Neural progenitor cell (in vitro differentiated cells): ENCODE data around the gene PCBD2. TPM values are rescaled to one million over a fixed set of nuclear protein-coding genes. Genes with fewer than 3 reads are reported as not detected.
A peak's percentile ranks its signal among the peaks of the same experiment; 100 is the strongest.

ENCODE experiments used
- DNase-seq: peaks from one replicate; pipeline ENCODE4 v3.0.0-alpha.2; 2016; ENCODE audit warnings: low spot score
- H2AFZ ChIP-seq: fragments of 200-600 bp; sonication (generic); replicated peaks from 2 replicates; pipeline ENCODE4 v1.6.1; 2016; ENCODE audit warnings: antibody characterized with exemption
- H3F3A ChIP-seq: fragments of 200-600 bp; sonication (generic); 2 replicates; pipeline ENCODE4 v1.6.1; 2016; ENCODE audit warnings: antibody characterized with exemption, low read depth
- H3K27ac ChIP-seq: fragments of 200-600 bp; sonication (generic); 2 replicates; pipeline ENCODE4 v1.5.1; 2016; ENCODE audit warnings: mild to moderate bottlenecking
- H3K27me3 ChIP-seq: fragments of 200-600 bp; sonication (generic); 2 replicates; pipeline ENCODE4 v1.6.1; 2016; ENCODE audit warnings: mild to moderate bottlenecking, moderate library complexity
- H3K36me3 ChIP-seq: fragments of 200-600 bp; sonication (generic); 2 replicates; pipeline ENCODE4 v1.5.1; 2016
- H3K4me1 ChIP-seq: fragments of 200-600 bp; sonication (generic); 2 replicates; pipeline ENCODE4 v1.6.1; 2016; ENCODE audit warnings: mixed run types
- H3K4me2 ChIP-seq: fragments of 200-600 bp; sonication (generic); 2 replicates; pipeline ENCODE4 v1.6.1; 2016
- H3K4me3 ChIP-seq: fragments of 200-600 bp; sonication (generic); 2 replicates; pipeline ENCODE4 v1.5.1; 2016
- H3K79me2 ChIP-seq: fragments of 200-600 bp; sonication (generic); 2 replicates; pipeline ENCODE4 v1.6.1; 2016; ENCODE audit warnings: low read depth
- H3K9ac ChIP-seq: fragments of 200-600 bp; sonication (generic); 2 replicates; pipeline ENCODE4 v1.6.1; 2016
- H3K9me3 ChIP-seq: fragments of 200-600 bp; sonication (generic); 2 replicates; pipeline ENCODE4 v1.5.1; 2016; ENCODE audit warnings: low read depth
- H4K20me1 ChIP-seq: fragments of 200-600 bp; sonication (generic); 2 replicates; pipeline ENCODE4 v1.6.1; 2016; ENCODE audit warnings: low read depth
- H3K27ac Mint-ChIP-seq: 3 replicates; pipeline ENCODE4 v1.8.0; 2021; ENCODE audit warnings: mixed read lengths
- H3K27me3 Mint-ChIP-seq: 2 replicates; pipeline ENCODE4 v1.8.0; 2022; ENCODE audit warnings: low read depth, mild to moderate bottlenecking, inconsistent platforms, moderate library complexity, mixed read lengths; ENCODE audit not compliant: insufficient read depth
- H3K36me3 Mint-ChIP-seq: 3 replicates; pipeline ENCODE4 v1.8.0; 2021; ENCODE audit warnings: mixed read lengths
- H3K4me1 Mint-ChIP-seq: 3 replicates; pipeline ENCODE4 v1.8.0; 2021; ENCODE audit warnings: mixed read lengths
- H3K4me3 Mint-ChIP-seq: 3 replicates; pipeline ENCODE4 v1.8.0; 2021; ENCODE audit warnings: mild to moderate bottlenecking, moderate library complexity, mixed read lengths
- H3K9me3 Mint-ChIP-seq: 3 replicates; pipeline ENCODE4 v1.8.0; 2020; ENCODE audit warnings: mixed read lengths
- CTCF ChIP-seq: fragments of 200-600 bp; sonication (generic); IDR thresholded peaks from 2 replicates; pipeline ENCODE4 v1.5.1; 2017; ENCODE audit warnings: antibody characterized with exemption, mild to moderate bottlenecking
- EZH2 ChIP-seq: fragments of 200-600 bp; sonication (generic); IDR thresholded peaks from 2 replicates; pipeline ENCODE4 v1.6.1; 2017; ENCODE audit warnings: antibody characterized with exemption, mild to moderate bottlenecking, moderate library complexity
- EZH2phosphoT487 ChIP-seq: fragments of 200-600 bp; sonication (generic); IDR thresholded peaks from 2 replicates; pipeline ENCODE4 v1.6.1; 2017; ENCODE audit warnings: antibody characterized with exemption
- microRNA counts: library from miRNA; unstranded; fragments of <30 nt; microRNA quantifications from one replicate; lab custom pipeline; 2016
- microRNA-seq: library from miRNA; unstranded; fragments of <30 nt; microRNA quantifications from one replicate; pipeline ENCODE4, GENCODE V29; 2016
- small RNA-seq: library from RNA; depleted of rRNA; stranded (forward); fragments of <200 nt; gene quantifications from one replicate; pipeline ENCODE3, GENCODE V24; 2015
- total RNA-seq: library from RNA; depleted of rRNA; stranded (reverse); fragments of >200 nt; gene quantifications from 2 replicates; pipeline ENCODE4 v1.2.3, GENCODE V29; 2015; ENCODE audit warnings: low replicate concordance

PCBD2 gene
- total RNA-seq, 1 donor from 2014 or later = 5.0 TPM

DNA sequence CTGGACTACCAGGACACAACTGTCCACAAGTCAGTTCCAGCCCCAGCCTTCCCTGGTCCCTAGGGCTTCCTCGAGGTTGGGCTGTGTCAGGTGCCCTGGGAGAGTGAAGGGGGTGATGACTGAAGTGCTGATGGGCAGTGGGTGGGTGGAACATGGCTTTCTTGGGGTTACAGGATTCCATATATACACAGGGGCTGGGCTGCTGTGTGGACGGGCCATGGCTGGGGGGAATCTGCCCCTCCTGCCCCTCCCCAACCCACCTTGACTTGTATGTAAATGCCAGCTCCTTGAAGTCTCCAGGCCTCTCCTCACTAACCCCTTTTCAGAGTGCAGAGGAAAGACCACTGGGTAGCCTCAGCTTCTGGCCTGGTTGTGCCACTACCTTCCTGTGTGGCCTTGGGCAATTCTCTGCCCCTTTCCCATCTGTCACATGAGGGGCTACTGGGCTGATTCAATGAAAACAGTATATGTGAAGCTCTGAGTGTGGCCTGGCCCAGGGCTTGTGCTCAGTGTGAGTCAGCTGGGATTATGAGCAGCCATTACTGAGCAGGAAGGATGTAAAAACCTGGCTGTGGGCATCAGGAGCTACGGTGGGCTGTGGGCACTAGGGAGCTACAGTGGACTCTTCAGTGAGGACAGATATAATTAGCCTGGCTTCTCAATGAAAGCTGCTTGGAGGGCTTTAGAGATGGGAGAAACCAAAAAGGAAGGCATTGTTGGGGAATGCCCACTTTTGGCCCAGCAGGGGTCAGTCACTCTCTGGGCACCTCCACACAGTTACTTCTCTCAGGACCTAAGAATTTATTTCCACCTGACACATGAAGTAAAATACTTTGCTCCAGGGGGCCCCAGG lies 105.8 kb downstream of the PCBD2 start:
- Histone ChIP-seq H3K9me3 (no peaks in the 10 kb centered on the region), H3K4me2 (no peak overlapping the region), H3F3A (no peaks in the 10 kb centered on the region), H3K27me3 (no peaks in the 10 kb centered on the region), H3K79me2 (no peaks in the 10 kb centered on the region), H3K4me3 (no peak overlapping the region), H3K27ac (no peak overlapping the region), H3K9ac (no peak overlapping the region), H3K36me3 (no peaks in the 10 kb centered on the region), H4K20me1 (no peaks in the 10 kb centered on the region), H2AFZ (no peak overlapping the region), H3K4me1 (no peaks in the 10 kb centered on the region)
- TF ChIP-seq EZH2phosphoT487 (no peak), CTCF (no peak)
- no peaks in the 10 kb centered on the region for H3K9me3 Mint-ChIP-seq
- no peak overlapping the region for H3K27ac Mint-ChIP-seq
- no peak for DNase-seq
- H3K36me3 Mint-ChIP-seq = no peaks in the 10 kb centered on the region
- no peaks in the 10 kb centered on the region for H3K4me1 Mint-ChIP-seq
- H3K4me3 Mint-ChIP-seq = no peak overlapping the region
- H3K27me3 Mint-ChIP-seq = peaks cover 2% of the 10 kb centered on the region

DNA sequence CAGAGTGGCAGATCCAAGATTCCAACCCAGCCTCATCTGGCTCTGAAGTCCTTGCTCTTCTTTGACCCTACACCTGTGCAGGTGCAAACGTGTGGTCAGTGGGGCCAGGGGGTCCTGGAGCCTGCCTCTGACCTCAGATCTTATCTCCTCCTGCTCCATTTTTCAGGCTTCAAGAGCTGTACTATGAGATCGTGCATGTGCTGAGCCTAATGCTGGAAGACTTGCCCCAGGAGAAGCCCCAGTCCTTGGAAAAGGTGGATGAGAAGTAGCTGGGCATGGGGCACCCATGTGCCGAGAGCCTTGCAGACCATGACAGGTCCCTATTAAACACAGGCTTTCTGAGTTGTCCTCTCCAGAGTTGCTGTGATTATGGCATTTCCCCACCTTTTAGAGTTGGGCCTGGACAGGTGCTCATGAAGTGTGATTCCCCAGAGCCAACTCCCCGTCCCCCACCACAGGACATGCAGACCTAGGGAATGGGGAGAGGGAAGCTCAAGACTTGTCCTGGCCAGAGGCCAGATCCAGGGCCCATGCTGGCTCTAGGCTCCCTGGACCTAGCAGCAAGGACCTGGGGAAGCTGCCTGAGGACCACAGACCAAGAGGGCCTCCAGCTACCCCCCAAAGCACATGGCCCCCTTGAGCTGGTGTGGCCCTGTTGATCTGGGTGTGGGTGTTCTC lies 106.6 kb downstream of the PCBD2 start:
- no peak for DNase-seq
- Histone ChIP-seq H3K27me3 (no peaks in the 10 kb centered on the region), H4K20me1 (no peaks in the 10 kb centered on the region), H3K4me1 (no peaks in the 10 kb centered on the region), H3K9ac (no peak overlapping the region), H3K4me2 (no peak overlapping the region), H3K27ac (no peak overlapping the region), H3K36me3 (no peaks in the 10 kb centered on the region), H3F3A (no peaks in the 10 kb centered on the region), H3K9me3 (no peaks in the 10 kb centered on the region), H3K4me3 (no peak overlapping the region), H2AFZ (no peak overlapping the region), H3K79me2 (no peaks in the 10 kb centered on the region)
- H3K9me3 Mint-ChIP-seq = no peaks in the 10 kb centered on the region
- peaks cover 2% of the 10 kb centered on the region for H3K27me3 Mint-ChIP-seq
- H3K4me1 Mint-ChIP-seq = no peaks in the 10 kb centered on the region
- TF ChIP-seq EZH2phosphoT487 (no peak), CTCF (no peak), EZH2 (no peak)
- no peak overlapping the region for H3K27ac Mint-ChIP-seq
- H3K36me3 Mint-ChIP-seq = no peaks in the 10 kb centered on the region
- no peak overlapping the region for H3K4me3 Mint-ChIP-seq

DNA sequence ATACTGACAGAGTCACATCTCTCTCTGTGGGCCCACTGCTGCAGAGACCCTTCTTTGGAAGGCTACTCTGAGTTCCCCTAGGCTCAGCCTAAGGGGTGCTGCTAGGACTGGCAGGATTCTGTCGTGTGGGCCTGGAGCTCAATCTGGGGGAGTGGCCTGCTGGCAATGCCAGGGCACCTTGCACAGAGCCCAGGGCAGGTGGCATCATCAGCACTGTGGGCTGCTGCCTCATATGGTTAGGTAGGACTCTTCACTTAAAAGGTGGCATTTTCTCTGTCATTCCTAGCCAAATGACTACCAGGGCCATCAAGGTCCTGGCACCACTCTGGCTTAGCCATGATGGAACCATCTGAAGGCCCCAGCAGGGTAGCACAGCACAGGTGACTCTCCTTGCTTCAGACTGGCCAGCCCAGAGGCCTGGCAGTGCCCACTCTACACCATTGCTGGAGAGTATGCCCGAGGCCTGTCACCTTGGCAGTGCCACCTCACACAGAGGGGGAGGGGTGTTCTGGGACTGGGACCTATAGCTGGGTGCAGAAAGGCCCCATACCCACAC lies 107.2 kb downstream of the PCBD2 start:
- H3K4me2 ChIP-seq = no peak overlapping the region
- H3F3A ChIP-seq = no peaks in the 10 kb centered on the region
- no peak overlapping the region for H3K4me3 ChIP-seq
- Mint-ChIP-seq H3K27ac (no peak overlapping the region), H3K36me3 (no peaks in the 10 kb centered on the region), H3K27me3 (peaks cover 2% of the 10 kb centered on the region), H3K9me3 (no peaks in the 10 kb centered on the region), H3K4me1 (no peaks in the 10 kb centered on the region), H3K4me3 (no peak overlapping the region)
- no peaks in the 10 kb centered on the region for H4K20me1 ChIP-seq
- H2AFZ ChIP-seq = no peak overlapping the region
- no peaks in the 10 kb centered on the region for H3K4me1 ChIP-seq
- DNase-seq = no peak
- H3K27me3 ChIP-seq = no peaks in the 10 kb centered on the region
- no peak overlapping the region for H3K27ac ChIP-seq
- H3K9me3 ChIP-seq = no peaks in the 10 kb centered on the region
- H3K79me2 ChIP-seq = no peaks in the 10 kb centered on the region
- H3K9ac ChIP-seq = no peak overlapping the region
- no peaks in the 10 kb centered on the region for H3K36me3 ChIP-seq
- TF ChIP-seq EZH2 (no peak), CTCF (no peak), EZH2phosphoT487 (no peak)

MicroRNAs within 50 kb of the gene (microRNA counts, 767-probe panel; counts per million panel counts)
- 460 counts per million, percentile 90 among the panel's probes with 10 or more counts for microRNA hsa-miR-4461 (lab: Ali Mortazavi, UCI)

Small RNA genes lying within 50 kb of the gene (microRNA-seq; reads per million reads assigned to microRNA genes)
- not detected for gene MIR4461

Small RNA genes lying within 50 kb of the gene (small RNA-seq; reads per million reads assigned to genes)
- gene MIR4461 (not detected), gene MTND3P25 (0.11 reads per million), gene MTND4LP30 (not detected)

Other genes with a start within 250 kb of the PCBD2 start
- 27.0 and 44.5 TPM in 2 replicates for gene CAMLG, start 166.6 kb upstream of the PCBD2 start, total RNA-seq
- gene DDX46, start 146.4 kb upstream of the PCBD2 start, total RNA-seq = 54.9 and 79.1 TPM in 2 replicates
- gene C5orf24, start 59.2 kb upstream of the PCBD2 start, total RNA-seq = 46.5 and 53.3 TPM in 2 replicates
- 36.6 and 52.2 TPM in 2 replicates for gene TXNDC15, start 30.8 kb upstream of the PCBD2 start, total RNA-seq
- gene CATSPER3, start 62.8 kb downstream of the PCBD2 start, total RNA-seq = 0.19 TPM in 1 of 2 replicates, not detected in the other
- gene PITX1, start 129.1 kb downstream of the PCBD2 start, total RNA-seq = not detected in 2 replicates